Left ventricle myocardium inferior (tissue), 1 donor: Measurements from ENCODE around the gene ATP2A1. TPM values are rescaled to one million over a fixed set of nuclear protein-coding genes. Genes with fewer than 3 reads are reported as not detected.

Experiments used
- DNase-seq: peaks from one replicate; pipeline ENCODE4 v3.0.0-alpha.2; 2020
- H3K27ac ChIP-seq: fragments of 200-600 bp; replicated peaks from 2 replicates; pipeline ENCODE4 v1.8.0; 2021
- H3K27me3 ChIP-seq: fragments of 200-600 bp; 2 replicates; pipeline ENCODE4 v1.8.0; 2021; ENCODE audit warnings: low read depth
- H3K36me3 ChIP-seq: fragments of 200-600 bp; 2 replicates; pipeline ENCODE4 v1.8.0; 2021
- H3K4me1 ChIP-seq: fragments of 200-600 bp; 2 replicates; pipeline ENCODE4 v1.8.0; 2021
- H3K4me3 ChIP-seq: fragments of 200-600 bp; 2 replicates; pipeline ENCODE4 v1.8.0; 2021; ENCODE audit warnings: mild to moderate bottlenecking, moderate library complexity
- H3K9me3 ChIP-seq: fragments of 200-600 bp; replicated peaks from 2 replicates; pipeline ENCODE4 v1.8.0; 2021
- intact Hi-C: fragments of 100-400 bp; cut with micrococcal nuclease; formaldehyde crosslinking; loops from one replicate; pipeline ENCODE4 v1.11.0; 2022
- total RNA-seq: library from RNA; stranded (reverse); fragmentation: NEBNext Ultra II Directional; extraction: Animal tissue kit (Norgen Biotek cat#: 25700); gene quantifications from one replicate; pipeline ENCODE4 v1.2.1, GENCODE V29; 2021
- TF ChIP-seq, protein P1 (sequence below): fragments of 200-600 bp; IDR thresholded peaks from 2 replicates; pipeline ENCODE4 v1.8.0; 2021; ENCODE audit warnings: antibody characterized with exemption, mild to moderate bottlenecking, borderline replicate concordance
- donor health status: DM: no; HTN: yes; CAD: no; lungs with severe emphysema.

Gene ATP2A1
- total RNA-seq, 1 donor from 2014 or later, result 0.38 TPM

DNA sequence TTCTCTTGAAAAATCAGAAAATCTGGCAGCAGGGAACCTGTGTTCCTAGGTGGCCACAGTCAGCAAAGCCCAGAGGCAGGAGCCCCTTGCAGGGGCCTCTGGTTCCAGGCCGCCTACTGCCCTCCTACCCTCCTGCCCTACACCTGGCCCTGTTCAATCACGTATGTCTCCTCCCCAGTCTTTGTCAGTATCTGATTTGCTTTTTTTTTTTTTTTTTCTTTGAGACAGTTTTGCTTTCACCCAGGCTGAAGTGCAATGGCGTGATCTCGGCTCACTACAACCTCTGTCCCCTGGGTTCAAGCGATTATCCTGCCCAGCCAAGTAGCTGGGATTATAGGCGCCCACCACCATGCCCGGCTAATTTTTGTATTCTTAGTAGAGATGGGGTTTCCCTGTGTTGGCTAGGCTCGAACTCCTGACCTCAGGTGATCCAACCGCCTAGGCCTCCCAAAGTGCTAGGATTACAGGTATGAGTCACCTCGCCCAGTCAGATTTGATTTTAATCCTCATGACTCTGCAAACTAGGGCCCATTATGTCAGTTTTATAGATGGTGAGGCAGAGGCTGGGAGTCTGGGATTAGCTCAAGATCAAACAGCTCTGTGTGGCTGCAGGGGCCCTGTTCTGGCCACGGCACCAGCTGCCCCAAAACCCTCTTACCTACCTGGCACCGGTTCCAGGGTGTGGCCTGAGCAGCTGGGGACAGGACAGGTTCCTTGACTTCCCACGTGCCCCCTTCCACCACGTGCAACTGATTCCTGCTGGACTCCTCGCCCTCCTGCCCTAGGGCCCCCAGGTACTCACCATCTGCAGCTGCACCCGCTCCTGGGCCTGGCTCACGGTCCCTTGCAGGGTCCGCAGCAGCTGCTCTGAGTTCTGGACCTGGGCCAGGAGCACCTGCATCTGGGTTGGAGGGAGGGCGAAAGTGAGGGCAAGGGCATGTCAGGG, 32.1 kb downstream of the ATP2A1 start:
- Histone ChIP-seq H3K27me3 (no peaks in the 10 kb centered on the region), H3K36me3 (peaks cover 93% of the 10 kb centered on the region), H3K9me3 (no peaks in the 10 kb centered on the region), H3K4me3 (no peak overlapping the region), H3K27ac (no peak overlapping the region), H3K4me1 (no peaks in the 10 kb centered on the region)
- intact Hi-C loops, result no loop called here
- TF ChIP-seq, protein P1, sequence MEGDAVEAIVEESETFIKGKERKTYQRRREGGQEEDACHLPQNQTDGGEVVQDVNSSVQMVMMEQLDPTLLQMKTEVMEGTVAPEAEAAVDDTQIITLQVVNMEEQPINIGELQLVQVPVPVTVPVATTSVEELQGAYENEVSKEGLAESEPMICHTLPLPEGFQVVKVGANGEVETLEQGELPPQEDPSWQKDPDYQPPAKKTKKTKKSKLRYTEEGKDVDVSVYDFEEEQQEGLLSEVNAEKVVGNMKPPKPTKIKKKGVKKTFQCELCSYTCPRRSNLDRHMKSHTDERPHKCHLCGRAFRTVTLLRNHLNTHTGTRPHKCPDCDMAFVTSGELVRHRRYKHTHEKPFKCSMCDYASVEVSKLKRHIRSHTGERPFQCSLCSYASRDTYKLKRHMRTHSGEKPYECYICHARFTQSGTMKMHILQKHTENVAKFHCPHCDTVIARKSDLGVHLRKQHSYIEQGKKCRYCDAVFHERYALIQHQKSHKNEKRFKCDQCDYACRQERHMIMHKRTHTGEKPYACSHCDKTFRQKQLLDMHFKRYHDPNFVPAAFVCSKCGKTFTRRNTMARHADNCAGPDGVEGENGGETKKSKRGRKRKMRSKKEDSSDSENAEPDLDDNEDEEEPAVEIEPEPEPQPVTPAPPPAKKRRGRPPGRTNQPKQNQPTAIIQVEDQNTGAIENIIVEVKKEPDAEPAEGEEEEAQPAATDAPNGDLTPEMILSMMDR, result no peak
- DNase-seq, result no peak

DNA sequence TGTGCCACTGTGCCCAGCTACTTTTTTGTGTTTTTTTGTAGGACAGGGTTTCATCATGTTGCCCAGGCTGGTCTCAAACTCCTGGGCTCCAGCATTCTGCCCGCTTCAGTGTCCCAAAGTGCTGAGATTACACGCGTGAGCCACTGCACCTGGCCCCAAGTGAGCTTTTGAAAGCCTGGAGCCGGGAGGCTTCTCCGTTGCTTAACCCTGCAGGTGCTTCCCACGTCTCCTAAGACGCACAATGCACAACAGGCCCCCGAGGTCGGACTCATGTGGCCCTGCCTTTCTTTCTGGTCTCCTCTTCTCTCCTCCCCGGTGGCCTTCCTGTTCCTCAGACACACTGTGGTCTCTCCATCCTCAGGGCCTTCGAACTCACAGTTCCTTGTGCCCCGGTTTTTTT, 34.3 kb downstream of the ATP2A1 start:
- Histone ChIP-seq H3K4me1 (no peaks in the 10 kb centered on the region), H3K27ac (no peak overlapping the region), H3K9me3 (no peaks in the 10 kb centered on the region), H3K27me3 (no peaks in the 10 kb centered on the region), H3K4me3 (no peak overlapping the region), H3K36me3 (peaks cover 96% of the 10 kb centered on the region)
- intact Hi-C loops, result no loop called here
- DNase-seq, result no peak
- TF ChIP-seq, protein P1, result no peak

- no peak overlapping the region for H3K27ac ChIP-seq
- no peak for DNase-seq
- H3K27me3 ChIP-seq, result no peaks in the 10 kb centered on the region
- TF ChIP-seq, protein P1, result no peak
- no peaks in the 10 kb centered on the region for H3K9me3 ChIP-seq
- no peaks in the 10 kb centered on the region for H3K4me1 ChIP-seq
- H3K36me3 ChIP-seq, result peaks cover 94% of the 10 kb centered on the region
- H3K4me3 ChIP-seq, result no peak overlapping the region
- intact Hi-C loops, result no loop called here
Measured at GRCh38 chr16:28913946-28914724, 35.8 kb downstream of the ATP2A1 start.

- TF ChIP-seq, protein P1, result no peak
- intact Hi-C loops, result no loop called here
- Histone ChIP-seq H3K27ac (no peak overlapping the region), H3K4me1 (no peaks in the 10 kb centered on the region), H3K36me3 (peaks cover 92% of the 10 kb centered on the region), H3K4me3 (no peak overlapping the region), H3K9me3 (no peaks in the 10 kb centered on the region), H3K27me3 (no peaks in the 10 kb centered on the region)
- no peak for DNase-seq
Measured at GRCh38 chr16:28915181-28915580, 36.9 kb downstream of the ATP2A1 start.

DNA sequence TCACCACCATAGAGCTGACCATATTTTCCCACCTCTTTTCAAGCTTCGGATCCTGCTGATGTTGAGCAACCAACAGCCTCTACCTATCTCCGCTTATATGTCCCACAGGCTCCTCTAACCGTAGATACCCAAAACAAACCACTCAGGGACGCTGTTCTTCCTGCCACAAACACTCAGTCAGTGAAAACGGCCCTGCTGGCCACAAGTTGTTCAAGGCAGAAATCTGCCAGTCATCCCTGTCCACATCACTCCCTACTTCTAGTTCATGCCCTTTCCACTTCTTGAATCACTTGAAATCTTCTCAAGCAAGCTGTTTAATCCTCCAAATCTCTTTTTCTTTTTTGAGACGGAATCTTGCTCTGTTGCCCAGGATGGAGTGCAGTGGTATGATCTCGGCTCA, 38.8 kb downstream of the ATP2A1 start:
- Histone ChIP-seq H3K27me3 (no peaks in the 10 kb centered on the region), H3K9me3 (no peaks in the 10 kb centered on the region), H3K4me3 (no peak overlapping the region), H3K27ac (no peak overlapping the region), H3K36me3 (peaks cover 89% of the 10 kb centered on the region), H3K4me1 (no peaks in the 10 kb centered on the region)
- intact Hi-C loops, result no loop called here
- TF ChIP-seq, protein P1, result no peak
- no peak for DNase-seq
